Measurements from ENCODE around the gene VPS26B.

VPS26B gene

DNA sequence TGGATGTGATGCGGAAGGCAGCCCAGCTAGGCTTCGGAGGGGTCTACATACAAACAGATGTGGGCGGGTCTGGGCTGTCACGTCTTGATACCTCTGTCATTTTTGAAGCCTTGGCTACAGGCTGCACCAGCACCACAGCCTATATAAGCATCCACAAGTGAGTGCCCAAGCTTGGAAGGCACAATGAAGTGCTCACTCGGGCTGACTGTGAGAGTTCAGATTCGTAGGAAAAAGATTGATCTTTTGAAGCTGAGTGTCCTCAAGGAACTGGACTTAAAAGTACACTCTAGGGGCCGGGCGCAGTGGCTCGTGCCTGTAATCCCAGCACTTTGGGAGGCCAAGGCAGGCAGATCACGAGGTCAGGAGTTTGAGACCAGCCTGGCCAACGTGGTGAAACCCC is 32.6 kb downstream of the VPS26B start:
- no peak for DNase-seq (ENCODE audit: low read depth in 2 of 2, low spot score in 1 of 2)

DNA sequence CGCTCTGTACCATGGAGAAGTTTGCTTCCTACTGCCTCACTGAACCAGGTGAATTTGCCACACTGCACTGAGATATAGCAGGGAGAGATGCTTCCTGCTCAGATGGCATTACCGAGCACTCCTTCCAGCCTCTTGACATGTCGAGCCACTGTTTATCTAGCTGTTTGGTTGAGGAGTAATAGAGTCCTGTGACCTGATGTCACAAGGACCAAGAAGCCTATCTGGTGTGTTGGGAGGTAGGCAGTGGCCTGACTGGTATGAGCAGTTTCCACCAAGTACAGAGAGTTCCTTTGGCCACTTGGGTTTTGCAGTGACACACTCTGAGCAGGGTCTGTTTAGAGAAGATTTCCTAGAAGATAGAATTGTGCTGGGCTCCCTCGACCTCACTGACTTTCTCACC is 34.1 kb downstream of the VPS26B start:
- DNase-seq (ENCODE audit: low read depth in 2 of 2, low spot score in 1 of 2): no peak

DNA sequence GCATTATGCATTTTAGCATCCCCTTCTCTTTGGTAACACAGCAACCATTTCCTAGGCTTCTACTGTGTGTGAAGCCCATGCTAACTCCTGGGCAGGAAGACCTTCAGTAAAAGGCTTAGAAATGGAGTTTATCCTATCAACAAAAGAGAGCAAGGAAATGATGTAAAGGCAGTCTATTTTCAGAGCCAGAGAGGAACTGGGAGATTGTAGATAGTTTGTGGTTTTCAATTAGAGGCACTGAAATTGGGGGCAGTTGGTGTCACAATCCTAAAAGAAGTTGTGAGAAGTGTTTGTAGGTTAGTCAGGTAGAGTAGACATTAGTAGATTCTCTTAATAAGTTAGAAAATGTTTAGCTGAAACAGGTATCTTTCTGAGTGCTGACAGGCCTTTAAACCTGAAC is 36.0 kb downstream of the VPS26B start:
- no peak for DNase-seq (ENCODE audit: low read depth in 2 of 2, low spot score in 1 of 2)

DNA sequence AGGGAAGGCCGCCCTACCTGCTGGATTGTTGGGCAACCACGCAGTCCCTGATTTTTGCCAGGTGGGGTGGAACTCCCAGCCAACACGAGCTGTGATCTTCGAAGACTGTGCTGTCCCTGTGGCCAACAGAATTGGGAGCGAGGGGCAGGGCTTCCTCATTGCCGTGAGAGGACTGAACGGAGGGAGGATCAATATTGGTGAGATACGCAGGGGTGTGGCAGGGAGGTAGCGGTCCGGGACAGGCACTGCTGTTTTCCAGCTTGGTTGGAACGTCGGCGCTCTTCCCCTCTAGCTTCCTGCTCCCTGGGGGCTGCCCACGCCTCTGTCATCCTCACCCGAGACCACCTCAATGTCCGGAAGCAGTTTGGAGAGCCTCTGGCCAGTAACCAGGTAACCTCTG is 36.5 kb downstream of the VPS26B start:
- DNase-seq (ENCODE audit: low read depth in 2 of 2, low spot score in 1 of 2): no peak

DNA sequence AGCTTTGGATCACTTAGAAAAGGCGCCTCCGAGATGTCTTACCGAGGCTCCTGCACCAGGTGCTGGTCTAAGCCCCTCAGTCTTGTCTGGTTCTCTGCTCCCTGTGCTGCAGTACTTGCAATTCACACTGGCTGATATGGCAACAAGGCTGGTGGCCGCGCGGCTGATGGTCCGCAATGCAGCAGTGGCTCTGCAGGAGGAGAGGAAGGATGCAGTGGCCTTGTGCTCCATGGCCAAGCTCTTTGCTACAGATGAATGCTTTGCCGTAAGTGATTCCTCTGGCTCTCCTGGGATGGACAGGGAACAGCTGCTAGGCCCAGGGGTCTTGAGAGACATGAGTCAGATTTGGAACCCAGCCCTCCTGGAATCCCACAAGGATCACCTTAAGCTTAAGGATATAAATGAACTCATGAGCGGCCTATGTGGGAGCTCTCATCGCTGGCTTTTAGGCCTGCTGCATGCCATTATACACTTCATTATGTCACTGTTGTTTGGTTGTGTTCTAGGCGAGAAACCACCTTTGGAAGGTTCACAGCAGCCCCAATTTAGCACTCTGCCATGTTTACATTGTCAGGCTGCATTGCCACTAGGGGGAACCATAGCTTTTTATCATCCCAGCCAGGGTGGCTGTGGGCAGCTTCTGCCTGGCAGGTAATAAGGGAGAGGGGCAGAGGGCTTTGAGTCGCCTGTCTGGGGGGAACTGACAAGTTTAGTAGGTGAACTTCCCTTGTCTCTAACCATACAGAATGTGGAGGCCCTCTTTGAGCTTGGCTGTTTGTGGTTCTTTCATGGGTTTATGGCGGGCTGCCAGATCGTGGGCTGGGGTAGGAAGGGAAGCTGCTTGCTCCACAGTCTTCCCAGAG is 37.4 kb downstream of the VPS26B start:
- no peak for DNase-seq (ENCODE audit: low read depth in 2 of 2, low spot score in 1 of 2)

DNA sequence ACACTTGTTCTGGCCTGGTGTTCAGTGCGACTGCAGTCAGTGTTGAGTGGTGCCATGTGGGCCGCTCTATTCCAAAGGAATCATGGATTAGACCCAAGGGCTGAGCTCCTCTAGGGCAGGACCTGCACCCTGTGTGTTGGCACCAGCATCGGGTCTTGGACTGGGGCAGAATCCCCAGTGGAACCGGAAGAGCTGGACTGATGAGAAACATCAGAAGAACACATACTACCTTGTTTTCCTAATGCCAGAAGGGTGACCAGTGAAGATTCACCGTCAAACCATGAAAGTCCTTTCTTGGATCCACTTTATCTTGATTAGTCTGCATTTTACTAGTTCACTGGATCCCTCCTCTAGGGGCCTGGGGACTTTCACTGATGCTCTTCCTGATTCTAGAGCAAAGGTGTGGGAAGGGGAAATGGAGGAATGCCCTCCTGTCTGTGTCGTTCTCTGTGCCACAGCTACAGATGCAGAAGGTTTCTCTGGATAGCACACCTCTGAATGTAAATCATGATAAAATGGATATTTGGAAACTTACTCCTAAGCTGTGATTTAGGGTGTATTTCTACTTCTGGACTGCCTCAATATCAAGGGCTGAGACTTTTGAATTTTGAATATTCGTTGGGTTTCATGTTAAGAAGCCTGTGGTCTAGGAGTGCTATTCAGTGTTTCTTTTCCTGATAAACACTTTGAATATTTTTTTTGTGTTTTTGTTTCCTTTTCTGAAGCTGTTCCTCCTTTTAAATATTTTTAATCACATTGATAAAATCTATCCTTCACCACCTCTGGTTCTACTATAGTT is 40.7 kb downstream of the VPS26B start:
- DNase-seq (ENCODE audit: low read depth in 2 of 2, low spot score in 1 of 2): no peak

DNA sequence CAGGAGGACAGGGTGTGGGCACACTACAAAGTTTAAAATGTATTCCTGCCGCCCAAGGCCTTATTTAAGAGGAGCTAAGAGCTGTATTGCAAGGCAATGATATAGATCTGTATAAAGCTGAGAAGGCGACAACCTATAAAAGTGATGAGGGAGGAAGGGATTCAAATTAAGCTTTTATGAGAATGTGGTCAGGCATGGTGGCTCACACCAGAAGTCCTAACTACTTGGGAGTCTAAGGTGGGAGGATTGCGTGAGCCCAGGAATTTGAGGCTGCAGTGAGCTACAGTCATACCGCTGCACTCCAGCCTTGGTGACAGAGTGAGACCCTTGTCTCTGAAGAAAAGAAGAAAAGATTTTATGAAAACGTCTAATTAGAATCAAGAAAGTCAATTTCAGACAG is 42.0 kb downstream of the VPS26B start:
- DNase-seq (ENCODE audit: low read depth in 2 of 2, low spot score in 1 of 2): no peak

DNA sequence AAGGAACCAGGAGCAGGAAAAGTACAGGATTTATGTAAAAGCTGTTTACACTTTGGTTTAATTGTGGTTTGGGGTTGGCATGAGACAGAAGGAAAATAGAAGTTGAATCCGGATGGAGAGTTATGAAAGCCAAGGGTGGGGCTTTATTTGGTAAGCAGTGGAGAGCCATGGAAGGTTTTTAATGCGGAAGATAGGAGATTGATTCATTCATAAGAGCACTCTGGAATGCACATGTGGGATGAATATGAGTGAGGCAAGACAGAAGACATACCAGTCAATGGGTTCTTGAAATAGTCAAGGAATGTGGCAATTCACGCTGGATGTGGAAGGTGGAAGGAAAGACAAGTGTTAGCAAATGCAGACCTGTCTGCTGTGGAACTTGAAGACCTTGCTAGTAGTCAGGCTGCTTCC is 42.4 kb downstream of the VPS26B start:
- DNase-seq (ENCODE audit: low read depth in 2 of 2, low spot score in 1 of 2): no peak

DNA sequence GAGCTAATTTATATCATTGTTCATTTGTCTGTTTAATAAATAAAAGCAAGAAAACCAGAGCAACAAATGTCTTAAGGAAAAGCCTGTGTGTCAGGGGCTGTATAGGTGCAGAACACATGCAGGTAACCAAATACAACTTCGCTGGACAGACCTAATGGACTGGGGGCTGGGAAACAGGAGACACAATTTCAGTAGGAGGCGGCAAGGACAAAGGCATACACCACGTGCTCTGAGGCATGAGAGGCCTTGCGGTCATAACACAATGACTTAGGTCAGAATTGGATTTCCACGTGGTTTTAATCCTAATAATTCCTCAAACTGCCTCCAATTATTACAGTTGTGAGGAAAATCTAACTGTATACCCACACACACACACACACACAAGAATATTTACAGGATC is 43.0 kb downstream of the VPS26B start:
- DNase-seq (ENCODE audit: low read depth in 2 of 2, low spot score in 1 of 2): no peak

DNA sequence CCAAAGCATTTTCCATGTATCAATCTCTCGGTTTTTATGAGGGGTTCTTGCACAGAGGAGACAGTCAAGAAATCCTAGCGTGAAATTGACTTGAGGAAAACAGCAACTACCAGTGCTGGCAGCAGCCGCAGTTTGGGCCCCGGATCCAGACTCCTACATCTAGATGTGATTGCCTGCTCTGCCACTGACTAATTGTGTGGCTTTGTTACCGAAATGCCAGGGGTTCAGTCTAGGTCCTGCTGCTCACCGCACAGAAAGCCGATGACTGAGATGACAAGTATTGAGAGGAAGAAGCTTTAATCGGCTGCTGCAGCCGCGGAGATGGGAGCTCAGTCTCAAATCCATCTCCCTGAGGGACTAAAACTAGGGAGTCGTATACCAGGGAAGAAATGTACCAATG is 43.5 kb downstream of the VPS26B start:
- DNase-seq (ENCODE audit: low read depth in 2 of 2, low spot score in 1 of 2): no peak

DNA sequence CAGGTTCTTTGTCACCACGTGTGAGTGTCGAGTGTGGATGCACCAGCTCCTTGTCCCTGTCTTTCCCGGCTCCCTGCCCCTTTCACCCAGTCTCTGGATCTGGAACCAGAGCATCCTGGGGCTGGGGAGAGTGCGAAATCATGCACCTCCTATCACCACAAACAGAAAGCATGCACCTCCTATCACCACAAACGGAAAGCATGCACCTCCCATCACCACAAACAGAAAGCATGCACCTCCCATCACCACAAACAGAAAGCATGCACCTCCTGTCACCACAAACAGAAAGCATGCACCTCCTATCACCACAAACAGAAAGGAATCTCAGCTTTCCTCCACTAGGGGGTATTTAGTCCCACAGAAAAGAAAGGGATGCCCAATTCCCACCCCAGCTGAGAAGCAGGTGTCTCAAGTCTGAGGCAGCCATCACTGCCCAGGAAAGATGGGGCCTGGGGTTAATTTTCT is 45.8 kb downstream of the VPS26B start:
- DNase-seq (ENCODE audit: low read depth in 2 of 2, low spot score in 1 of 2): no peak

DNA sequence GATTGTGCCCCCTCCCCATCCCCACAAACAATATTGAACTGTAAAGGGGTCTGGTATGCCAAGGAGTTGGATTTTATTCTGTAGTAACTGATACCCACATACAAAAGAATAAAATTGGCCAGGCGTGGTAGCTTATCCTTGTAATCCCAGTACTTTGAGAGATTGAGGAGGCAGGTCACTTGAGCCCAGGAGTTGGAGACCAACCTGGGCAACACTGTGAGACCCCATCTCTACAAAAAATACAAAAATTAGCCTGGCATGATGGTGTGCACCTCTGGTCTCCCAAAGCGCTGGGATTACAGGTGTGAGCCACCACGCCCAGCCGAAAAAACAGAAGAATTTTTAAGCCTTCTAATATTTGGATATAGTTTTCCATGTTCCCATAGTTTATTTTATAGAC is 47.5 kb downstream of the VPS26B start:
- DNase-seq (ENCODE audit: low read depth in 2 of 2, low spot score in 1 of 2): no peak

DNA sequence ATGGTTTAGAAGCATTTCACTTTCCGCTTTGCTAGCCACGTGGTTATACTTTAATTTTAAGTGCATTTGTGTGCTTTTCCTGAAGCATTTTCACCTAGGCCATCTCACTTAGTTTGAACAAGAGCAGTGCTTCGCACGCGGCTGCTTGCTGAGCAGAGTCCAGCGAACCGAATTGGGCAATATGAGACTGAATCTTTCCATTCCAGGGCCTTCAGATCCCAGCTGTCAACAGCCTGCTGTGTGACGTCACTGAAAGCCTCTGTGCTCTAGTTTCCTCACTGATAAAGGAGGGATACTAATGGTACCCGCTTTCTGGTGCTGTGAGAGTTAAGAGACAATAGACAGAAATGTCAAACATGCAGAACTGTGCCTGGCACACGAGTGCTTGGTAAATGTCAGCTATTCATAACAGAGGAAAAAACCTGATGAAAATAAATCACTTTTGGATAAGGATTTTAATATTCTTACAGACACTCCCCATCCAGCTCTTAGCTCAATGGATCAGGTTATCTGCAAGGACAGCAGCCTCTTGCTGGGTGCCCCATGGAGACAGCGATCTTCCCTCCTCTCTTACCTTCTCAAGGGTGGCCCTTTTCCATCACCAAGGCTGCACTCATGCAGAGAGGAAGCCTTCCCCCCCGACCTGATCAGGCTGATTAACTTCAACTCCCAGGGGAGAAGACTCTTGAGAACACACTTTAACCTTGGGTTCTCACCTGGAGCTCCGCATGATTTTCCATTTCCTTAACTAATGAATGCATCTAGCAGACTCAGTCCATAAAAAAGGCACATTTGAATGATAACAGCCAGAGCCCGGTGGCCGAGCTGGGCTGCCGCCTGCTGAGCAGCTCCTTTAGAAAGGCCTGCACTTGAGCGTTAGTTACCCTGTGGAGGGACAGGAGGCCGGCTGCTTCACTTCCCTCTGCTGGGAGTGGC is 48.2 kb downstream of the VPS26B start:
- no peak for DNase-seq (ENCODE audit: low read depth in 2 of 2, low spot score in 1 of 2)

DNA sequence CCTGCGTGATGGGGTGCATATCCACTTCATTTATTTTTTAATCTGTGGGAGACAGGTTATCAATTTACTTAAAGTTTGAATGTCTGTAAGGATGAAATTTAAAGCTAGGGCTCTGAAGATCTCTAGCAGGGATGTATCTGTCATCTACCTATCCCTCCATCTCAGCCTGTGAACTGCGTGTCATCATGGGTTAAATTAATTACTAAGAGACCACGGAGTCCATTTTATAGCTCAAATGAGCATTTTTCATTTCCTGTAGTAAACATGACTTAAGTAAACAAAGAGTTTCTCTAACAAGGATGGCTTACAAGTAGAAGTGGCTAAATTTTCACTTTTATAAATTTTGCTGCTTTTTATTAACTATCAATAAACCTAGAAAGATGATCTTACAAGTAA is 48.8 kb downstream of the VPS26B start:
- DNase-seq (ENCODE audit: low read depth in 2 of 2, low spot score in 1 of 2): no peak

DNA sequence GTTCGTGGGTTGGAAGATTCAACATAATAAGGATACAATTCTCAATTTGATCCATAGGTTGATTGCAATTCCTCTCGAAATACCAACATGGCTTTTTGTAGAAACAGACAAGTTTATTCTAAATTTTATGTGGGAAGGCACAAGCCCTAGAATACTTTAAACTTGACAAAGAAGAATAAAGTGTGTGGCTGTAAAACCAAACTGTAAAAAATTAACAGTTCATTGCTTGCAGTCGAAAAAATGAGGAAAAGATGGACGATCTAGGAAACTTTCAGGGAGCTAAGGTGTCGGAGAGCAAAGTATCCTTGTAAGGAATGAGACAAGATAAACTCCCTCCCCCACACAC is 50.7 kb downstream of the VPS26B start:
- DNase-seq (ENCODE audit: low read depth in 2 of 2, low spot score in 1 of 2): no peak

DNA sequence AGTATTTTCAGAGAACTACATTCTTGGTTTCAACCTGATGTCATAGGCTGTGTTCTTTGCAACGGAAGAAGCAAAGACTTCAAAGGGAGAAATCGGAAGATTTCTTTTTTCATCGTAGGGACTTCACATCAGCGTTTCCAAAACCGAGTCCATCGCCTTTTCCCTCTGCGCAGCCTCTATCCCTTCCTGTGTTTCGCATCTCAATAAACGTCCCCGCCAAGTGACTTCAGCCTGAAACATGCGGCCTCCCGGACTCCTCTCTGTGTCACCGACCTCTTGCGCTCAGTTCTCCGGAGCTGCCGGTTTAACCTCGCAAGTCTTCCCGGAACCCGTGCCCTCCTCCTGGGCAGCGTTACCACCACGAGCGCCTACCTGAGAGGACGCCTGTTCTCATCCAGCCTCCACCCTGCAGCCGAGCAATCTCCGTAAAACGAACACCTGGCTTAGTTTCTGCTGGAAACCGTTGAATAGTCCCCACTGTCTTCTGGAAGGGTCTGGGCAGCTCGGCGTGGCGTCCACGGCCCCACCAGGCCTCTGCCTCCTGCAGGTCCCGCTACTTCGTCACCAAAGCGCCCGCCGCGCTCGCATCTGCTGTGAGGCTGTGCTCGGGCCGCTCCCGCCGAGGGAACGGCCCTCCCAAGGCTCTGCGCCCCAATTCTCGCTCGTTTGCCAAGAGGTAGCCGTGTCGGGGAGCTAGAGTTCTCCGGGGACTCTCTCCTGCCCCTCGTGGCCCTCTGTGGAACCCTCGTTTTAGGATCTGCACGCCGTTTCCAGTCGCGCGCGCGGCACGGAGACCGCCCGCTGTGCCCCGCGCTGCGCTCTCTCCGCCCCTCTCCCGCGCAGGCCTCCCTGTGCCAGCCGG is 51.3 kb downstream of the VPS26B start, which contains the start of gene GLB1L3:
Gene GLB1L3, plus strand, starts transcription at position 846 of the 862 bp plus-strand sequence. CDS start 362 bp downstream, outside the sequence.
- DNase-seq (ENCODE audit: low read depth in 2 of 2, low spot score in 1 of 2): peak; percentile 46 to 59

DNA sequence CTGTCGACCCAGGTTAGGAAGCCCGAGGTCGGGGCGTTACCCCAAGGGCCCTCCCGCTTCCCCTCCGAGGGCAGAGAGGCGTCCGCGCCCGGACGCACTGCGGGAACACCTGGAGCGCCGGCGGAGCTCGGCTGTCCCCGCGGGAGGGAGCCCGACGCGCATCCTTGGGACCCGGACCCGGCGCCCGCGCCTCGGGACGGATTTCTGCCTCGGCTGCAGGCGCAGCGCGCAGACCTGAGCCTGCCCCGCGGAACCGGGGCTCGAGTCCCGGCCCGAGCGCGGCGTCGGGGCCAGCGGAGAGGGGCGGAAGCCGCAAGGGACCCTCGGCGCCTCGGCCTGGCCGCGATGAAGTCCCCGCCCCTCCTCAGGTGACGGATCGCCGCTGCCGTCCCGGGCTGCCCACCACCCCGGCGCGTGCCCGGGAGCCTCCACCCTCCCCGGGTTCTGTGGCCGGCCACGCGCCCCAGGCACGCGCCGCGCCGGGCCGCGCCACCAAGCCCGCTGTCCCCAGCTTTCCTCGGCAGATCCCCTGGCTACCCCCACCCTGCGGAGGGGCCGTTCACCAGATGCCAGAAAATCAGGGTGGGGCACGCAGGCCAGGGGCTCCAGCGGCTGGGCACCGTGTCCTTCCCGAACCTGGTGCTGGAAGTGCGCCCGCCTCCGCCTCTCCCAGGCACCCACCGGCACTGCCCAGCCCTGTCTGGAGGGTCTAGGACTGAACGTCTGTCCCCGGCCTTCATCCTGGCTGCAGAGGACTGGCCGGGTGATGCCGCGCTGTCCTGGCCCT is 52.1 kb downstream of the VPS26B start:
- DNase-seq (ENCODE audit: low read depth in 2 of 2, low spot score in 1 of 2): no peak

DNA sequence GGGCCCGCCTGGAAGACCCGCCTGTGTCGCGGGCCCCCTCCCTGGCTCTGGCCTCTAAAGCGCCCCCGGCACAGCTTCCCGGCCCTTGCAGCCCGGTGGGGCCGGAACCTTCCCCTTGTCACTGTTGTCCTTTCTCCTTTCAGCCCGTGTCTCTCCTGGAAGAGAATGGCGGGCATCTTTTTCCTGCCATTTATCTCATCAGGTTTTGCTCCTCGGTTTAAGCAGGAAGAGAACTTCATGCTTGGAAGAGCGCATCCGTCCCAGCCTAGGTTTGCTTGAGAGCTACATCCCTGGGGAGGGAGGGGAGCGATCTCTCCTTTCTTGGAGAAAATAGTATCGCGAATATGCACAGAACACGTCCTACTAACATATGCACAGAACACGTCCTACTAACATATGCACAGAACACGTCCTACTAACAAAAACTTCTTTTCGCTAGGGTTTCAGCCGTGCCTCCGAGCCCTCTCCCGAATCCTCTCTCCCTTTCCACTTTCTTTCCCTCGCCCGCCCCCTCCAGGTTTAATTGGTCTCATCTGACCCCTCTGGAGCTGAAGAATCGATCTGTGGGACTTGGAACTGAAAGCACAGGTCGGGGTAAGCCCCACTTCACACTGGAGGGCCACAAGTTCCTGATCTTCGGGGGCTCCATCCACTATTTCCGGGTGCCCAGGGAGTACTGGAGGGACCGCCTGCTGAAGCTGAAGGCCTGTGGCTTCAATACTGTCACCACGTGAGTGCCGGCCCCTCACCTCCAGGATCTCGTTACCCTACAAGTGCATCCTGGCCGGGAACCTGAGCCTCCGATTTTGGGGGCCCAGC is 52.9 kb downstream of the VPS26B start:
- no peak for DNase-seq (ENCODE audit: low read depth in 2 of 2, low spot score in 1 of 2)

DNA sequence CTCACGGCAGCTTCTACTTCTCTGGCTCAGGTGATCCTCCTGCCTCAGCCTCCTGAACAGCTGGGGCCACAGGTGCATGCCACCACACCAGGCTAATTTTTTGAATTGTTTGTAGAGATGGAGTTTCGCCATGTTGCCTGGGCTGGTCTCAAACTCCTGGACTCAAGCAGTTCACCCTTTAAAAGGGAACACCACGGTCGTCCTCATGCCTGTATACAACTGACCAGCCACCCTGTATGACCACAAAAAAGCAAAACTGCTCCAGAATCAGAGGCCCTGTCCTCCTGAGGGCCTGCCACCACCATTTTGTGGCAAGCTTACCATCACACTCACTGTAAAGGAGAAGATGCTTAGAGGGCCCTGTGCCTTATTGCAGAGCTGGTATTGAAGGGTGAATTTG is 53.9 kb downstream of the VPS26B start:
- no peak for DNase-seq (ENCODE audit: low read depth in 2 of 2, low spot score in 1 of 2)

All from stimulated activated CD8-positive, alpha-beta memory T cell treated with anti-CD3 and anti-CD28 coated beads, Interleukin-4, amount 100 ng/mL, for 1 hour (primary cell).